ENCODE measurements around the gene TFPI.

Gene TFPI

GRCh38 chr2:187503700-187504099 is 50.5 kb downstream of the TFPI start:
- no peak for DNase-seq

- peak; percentile 5 for DNase-seq
Observed at GRCh38 chr2:187502467-187502866, 51.8 kb downstream of the TFPI start.

GRCh38 chr2:187500585-187501359 is 53.5 kb downstream of the TFPI start:
- no peak for DNase-seq

GRCh38 chr2:187499941-187500532 is 54.2 kb downstream of the TFPI start:
- DNase-seq: peak; percentile 16

GRCh38 chr2:187497858-187498463 is 56.3 kb downstream of the TFPI start:
- no peak for DNase-seq

GRCh38 chr2:187497140-187497539 is 57.1 kb downstream of the TFPI start:
- no peak for DNase-seq

- no peak for DNase-seq
Observed at GRCh38 chr2:187495324-187495723, 58.9 kb downstream of the TFPI start.

GRCh38 chr2:187493877-187494568 is 60.2 kb downstream of the TFPI start:
- no peak for DNase-seq

GRCh38 chr2:187493180-187493579 is 61.1 kb downstream of the TFPI start:
- no peak for DNase-seq

- no peak for DNase-seq
Observed at GRCh38 chr2:187486241-187486640, 68.0 kb downstream of the TFPI start.

- no peak for DNase-seq
Observed at GRCh38 chr2:187485523-187485922, 68.7 kb downstream of the TFPI start.

GRCh38 chr2:187483537-187483936 is 70.7 kb downstream of the TFPI start:
- DNase-seq: no peak

- no peak for DNase-seq
Observed at GRCh38 chr2:187482796-187483195, 71.4 kb downstream of the TFPI start.

- DNase-seq: no peak
Observed at GRCh38 chr2:187481543-187481942, 72.7 kb downstream of the TFPI start.

GRCh38 chr2:187478719-187479118 is 75.5 kb downstream of the TFPI start:
- no peak for DNase-seq

GRCh38 chr2:187477051-187477450 is 77.2 kb downstream of the TFPI start:
- no peak for DNase-seq

GRCh38 chr2:187475499-187476248 is 78.6 kb downstream of the TFPI start:
- DNase-seq: peak; percentile 50

- DNase-seq: no peak
Observed at GRCh38 chr2:187470698-187471097, 83.5 kb downstream of the TFPI start.

- DNase-seq: no peak
Observed at GRCh38 chr2:187469538-187469937, 84.7 kb downstream of the TFPI start.

- no peak for DNase-seq
Observed at GRCh38 chr2:187468262-187468661, 86.0 kb downstream of the TFPI start.

GRCh38 chr2:187466129-187466792 is 88.0 kb downstream of the TFPI start:
- DNase-seq: no peak

- no peak for DNase-seq
Observed at GRCh38 chr2:187462839-187463238, 91.4 kb downstream of the TFPI start.
